Measurements from ENCODE around the gene SRSF4.
"Not testable (repeated sequence)": the region's sequence is repeated elsewhere in the genome, so short reads cannot be mapped to it uniquely, and the experiment has no call there.

GRCh38 chr1:29222260-29222659 is 40.6 kb upstream of the SRSF4 start:
- TF ChIP-seq CTCF, POLR2A (IDR thresholded peaks at IDR 0.05): not testable (repeated sequence)
